SK-N-MC (cell line): ENCODE results near the gene MEI1.

Experiments
- EZH2 ChIP-seq: fragments of 200-600 bp; sonication (generic); IDR thresholded peaks from one replicate; pipeline ENCODE4 v1.6.1; 2017; ENCODE audit warnings: antibody characterized with exemption
- FOXP2 ChIP-seq: optimal IDR thresholded peaks from 2 replicates; pipeline ENCODE3; 2011; ENCODE audit warnings: mild to moderate bottlenecking, moderate library complexity; ENCODE audit not compliant: insufficient read depth; ENCODE audit errors: extremely low read length, control extremely low read depth
- POLR2AphosphoS5 ChIP-seq: IDR thresholded peaks from 2 replicates; pipeline ENCODE4 v1.6.1; 2012; ENCODE audit warnings: mild to moderate bottlenecking, low read depth, low read length, borderline replicate concordance

DNA sequence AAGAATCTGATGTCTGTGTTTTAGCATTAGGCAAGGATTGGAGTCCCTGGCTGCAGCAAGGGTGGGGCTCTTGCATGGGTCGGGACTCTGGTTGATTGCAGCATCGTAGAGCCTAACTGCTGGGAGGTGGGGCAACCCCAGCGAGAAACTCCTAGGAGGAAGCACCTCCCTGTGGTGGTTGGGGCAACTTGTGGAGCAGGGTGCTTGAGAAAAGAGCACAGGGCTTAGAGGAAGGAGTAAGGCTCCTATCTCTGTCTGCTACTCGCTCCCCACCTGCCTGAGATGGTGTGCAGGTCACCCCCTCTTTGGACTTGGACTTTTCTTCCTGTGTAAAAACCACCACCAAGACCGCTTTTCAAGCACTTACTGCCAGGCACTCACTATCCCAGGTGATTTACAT lies 149.2 kb downstream of the MEI1 start:
- no peak for TF ChIP-seq POLR2AphosphoS5
- TF ChIP-seq EZH2: no peak
- no peak for TF ChIP-seq FOXP2
